Uterus (tissue), 4 donors: ENCODE measurements around the gene TMEM181. TPM values are rescaled to one million over a fixed set of nuclear protein-coding genes. Genes with fewer than 3 reads are reported as not detected.

Source experiments
- DNase-seq, 2 donors: peaks; one replicate each; pipeline ENCODE4 v3.0.0-alpha.2; 2019 to 2020
- H3K27ac ChIP-seq, 2 donors: fragments of 200-600 bp; sonication (generic); 1 replicate in 1 of 2; 2 replicates in 1 of 2; pipeline ENCODE4 v1.5.1; 2016 to 2018
- H3K27me3 ChIP-seq, 2 donors: fragments of 200-600 bp; sonication (generic); one replicate each; pipeline ENCODE4 v1.5.1; 2018 to 2019; ENCODE audit warnings: control low read depth in 1 of 2
- H3K36me3 ChIP-seq, 2 donors: fragments of 200-600 bp; sonication (generic); one replicate each; pipeline ENCODE4 v1.5.1; 2019; ENCODE audit warnings: control low read depth in 1 of 2
- H3K4me1 ChIP-seq, 2 donors: fragments of 200-600 bp; sonication (generic); one replicate each; pipeline ENCODE4 v1.5.1; 2018 to 2019; ENCODE audit warnings: control low read depth in 1 of 2
- H3K4me3 ChIP-seq, 2 donors: fragments of 200-600 bp; sonication (generic); 1 replicate in 1 of 2; 2 replicates in 1 of 2; pipeline ENCODE4 v1.5.1; 2018 to 2019; ENCODE audit warnings: mild to moderate bottlenecking in 1 of 2
- H3K9me3 ChIP-seq, 2 donors: fragments of 200-600 bp; sonication (generic); one replicate each; pipeline ENCODE4 v1.5.1; 2019; ENCODE audit warnings: control low read depth in 1 of 2
- CTCF ChIP-seq, 4 experiments: fragments of 200-600 bp in 2 of 4; fragments of 450-650 bp in 2 of 4; sonication (generic) in 2 of 4; IDR thresholded peaks; one replicate each; pipeline ENCODE4 v1.5.1; 2016 to 2019; ENCODE audit warnings: antibody characterized with exemption in 4 of 4, mild to moderate bottlenecking in 2 of 4, moderate library complexity in 1 of 4
- POLR2A ChIP-seq, 2 donors: fragments of 450-650 bp; IDR thresholded peaks; one replicate each; pipeline ENCODE4 v1.6.1; 2016; ENCODE audit warnings: antibody characterized with exemption in 2 of 2, mild to moderate bottlenecking in 1 of 2, moderate library complexity in 1 of 2
- intact Hi-C: fragments of 100-400 bp; cut with DNase I; formaldehyde crosslinking; loops from one replicate; pipeline ENCODE4 v1.15.1; 2023; ENCODE audit warnings: low total_unique reads
- total RNA-seq, 4 donors: library from RNA; depleted of rRNA in 3 of 4; stranded (reverse); fragments of >200 nt in 3 of 4; gene quantifications; one replicate each; pipeline versions ENCODE4 v1.1.0 to v1.2.4, GENCODE V29; 2014 to 2023
- donor health status: DM: yes; HTN: yes; CAD: no.

TMEM181 gene
- total RNA-seq, 4 donors from 2014 or later: 17.6 to 36.6 (median 28.8) TPM

DNA sequence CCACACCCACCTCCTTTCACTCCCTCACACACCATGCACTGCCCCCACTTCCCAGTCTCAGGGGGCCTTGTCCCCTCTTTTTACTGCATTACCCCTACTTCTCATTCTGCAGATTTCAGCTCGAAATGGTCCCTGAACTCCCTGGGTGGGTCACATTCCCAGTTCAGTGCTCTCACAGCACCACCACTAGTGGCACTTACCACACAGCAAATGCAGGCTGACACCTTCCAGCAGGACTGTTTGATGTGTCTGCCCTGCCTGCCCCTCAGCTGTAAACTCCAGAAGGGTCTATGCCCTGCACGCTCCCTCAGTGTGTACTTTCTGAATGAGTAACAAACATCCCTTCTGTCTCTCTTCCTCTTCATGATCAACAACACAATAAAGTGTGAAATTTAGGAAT is 80.6 kb downstream of the TMEM181 start:
- DNase-seq: no peak
- Histone ChIP-seq H3K4me3 (no peak overlapping the region), H3K4me1 (peaks cover 0 to 6% of the 10 kb centered on the region in 2 donors), H3K9me3 (no peaks in the 10 kb centered on the region), H3K27ac (no peak overlapping the region), H3K27me3 (no peaks in the 10 kb centered on the region), H3K36me3 (no peaks in the 10 kb centered on the region)
- intact Hi-C loops: no loop called here
- no peak for TF ChIP-seq CTCF (IDR thresholded peaks at IDR 0.05)
- no peak for TF ChIP-seq POLR2A (IDR thresholded peaks at IDR 0.05)

DNA sequence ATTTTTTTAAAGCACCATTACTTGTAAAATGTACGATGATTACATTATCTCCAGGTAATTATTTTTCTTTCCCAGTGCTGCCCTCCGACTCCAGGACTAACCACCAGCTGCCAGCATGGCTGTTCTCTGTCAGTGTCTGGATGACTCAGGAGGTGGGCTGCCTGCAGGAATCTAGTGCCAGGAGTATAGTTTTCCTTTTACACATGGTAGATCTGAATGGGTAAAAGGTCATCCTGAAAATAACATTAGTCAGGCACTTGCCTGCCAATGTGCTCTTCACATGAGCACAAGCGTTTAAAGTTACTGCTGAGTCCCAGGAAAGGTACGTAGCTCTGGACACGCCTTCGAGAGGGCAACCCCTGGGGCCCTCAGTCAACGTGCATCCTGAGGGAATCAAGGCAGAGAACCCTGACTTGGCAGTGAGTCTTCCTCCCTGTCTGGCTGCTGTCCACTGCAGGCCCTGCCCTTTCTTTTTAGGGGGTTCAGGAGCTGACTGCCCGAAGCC is 82.3 kb downstream of the TMEM181 start:
- no peak overlapping the region for H3K4me3 ChIP-seq

DNA sequence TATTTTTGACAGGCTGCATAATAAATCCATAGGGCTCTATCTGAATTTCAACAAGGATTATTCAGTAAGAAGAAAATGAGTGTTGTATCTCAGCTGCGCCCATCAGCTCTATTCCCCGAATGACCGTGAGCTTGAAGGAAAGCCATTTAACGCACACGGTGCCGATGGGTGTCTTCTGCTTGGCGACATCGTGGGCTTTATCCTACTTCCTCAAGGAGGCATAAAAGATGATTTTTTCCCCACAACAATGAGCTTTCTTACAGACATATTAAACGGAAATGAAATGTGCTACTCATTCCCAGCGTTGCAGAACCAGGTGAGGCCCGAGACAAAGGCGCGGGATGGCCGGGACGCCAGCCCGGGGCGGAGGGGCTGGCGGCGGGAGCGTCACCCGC is 83.9 kb downstream of the TMEM181 start:
- no peaks in the 10 kb centered on the region for H3K9me3 ChIP-seq
- no peaks in the 10 kb centered on the region for H3K27me3 ChIP-seq
- intact Hi-C loops: no loop called here
- TF ChIP-seq POLR2A (IDR thresholded peaks at IDR 0.05) (no peak), CTCF (IDR thresholded peaks at IDR 0.05) (no peak)
- H3K4me3 ChIP-seq: peak overlapping the region; percentile 79 to 80
- no peaks in the 10 kb centered on the region for H3K36me3 ChIP-seq
- H3K4me1 ChIP-seq: peaks cover 0 to 6% of the 10 kb centered on the region in 2 donors
- no peak for DNase-seq
- H3K27ac ChIP-seq: peak overlapping the region; percentile 91 to 97

More for the DNA sequence above, 82.3 kb downstream of the TMEM181 start:
- no peaks in the 10 kb centered on the region for H3K27me3 ChIP-seq
- H3K27ac ChIP-seq: peak overlapping the region; percentile 91 to 97
- intact Hi-C loops: no loop called here
- peaks cover 0 to 6% of the 10 kb centered on the region in 2 donors for H3K4me1 ChIP-seq
- TF ChIP-seq CTCF (IDR thresholded peaks at IDR 0.05): no peak
- TF ChIP-seq POLR2A (IDR thresholded peaks at IDR 0.05): no peak
- no peaks in the 10 kb centered on the region for H3K9me3 ChIP-seq
- DNase-seq: peak in 1 of 2 donors; percentile 54
- no peaks in the 10 kb centered on the region for H3K36me3 ChIP-seq

- H3K4me3 ChIP-seq: peak within 1 kb of the TSS; percentile 79 to 80
These were observed 84.6 kb downstream of the TMEM181 start, which contains the start of gene DYNLT1 for GRCh38 chr6:158644231-158645063. Gene DYNLT1, minus strand, starts transcription at chr6:158644743. Its CDS starts 35 bp downstream, at chr6:158644708.

More at GRCh38 chr6:158644231-158645063, 84.6 kb downstream of the TMEM181 start, which contains the start of gene DYNLT1:
- peaks cover 0 to 6% of the 10 kb centered on the region in 2 donors for H3K4me1 ChIP-seq
- DNase-seq: peak; percentile 91 to 96
- intact Hi-C loops: no loop called here
- H3K27ac ChIP-seq: peak within 1 kb of the TSS; percentile 91 to 97
- no peaks in the 10 kb centered on the region for H3K27me3 ChIP-seq
- H3K9me3 ChIP-seq: no peaks in the 10 kb centered on the region
- TF ChIP-seq CTCF (IDR thresholded peaks at IDR 0.05) (peak in 2 of 4 experiments; percentile 9 to 11), POLR2A (IDR thresholded peaks at IDR 0.05) (peak; percentile 93 to 99)
- no peaks in the 10 kb centered on the region for H3K36me3 ChIP-seq
